Stimulated activated CD8-positive, alpha-beta memory T cell treated with anti-CD3 and anti-CD28 coated beads, Interleukin-15, amount 100 ng/mL, for 24 hours (primary cell): ENCODE measurements around the gene WAS.

Source experiments
- DNase-seq: peaks from one replicate; pipeline ENCODE4 v3.0.0-alpha.2; 2020; ENCODE audit warnings: low read depth

WAS gene

GRCh38 chrX:48711929-48712505 is 28.4 kb downstream of the WAS start:
- DNase-seq, result no peak

DNA sequence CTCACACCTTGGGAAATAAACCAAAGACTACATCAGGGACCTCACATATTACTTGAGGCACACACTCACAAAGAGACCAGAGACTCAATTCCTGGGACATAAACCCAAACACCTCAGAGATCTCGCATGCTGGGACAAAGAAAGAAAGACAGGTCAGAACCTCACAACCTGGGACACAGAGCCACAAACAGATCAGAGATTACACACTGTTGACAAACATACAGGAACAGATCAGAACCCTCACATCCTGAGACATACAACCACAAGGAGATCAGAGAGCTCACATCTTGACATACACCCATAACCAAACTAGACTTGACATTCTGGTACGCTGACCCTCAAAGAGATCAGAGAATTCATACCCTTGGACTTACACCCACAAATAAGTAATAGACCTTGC is 30.2 kb downstream of the WAS start:
- DNase-seq, result no peak

GRCh38 chrX:48714573-48714972 is 31.0 kb downstream of the WAS start:
- no peak for DNase-seq

DNA sequence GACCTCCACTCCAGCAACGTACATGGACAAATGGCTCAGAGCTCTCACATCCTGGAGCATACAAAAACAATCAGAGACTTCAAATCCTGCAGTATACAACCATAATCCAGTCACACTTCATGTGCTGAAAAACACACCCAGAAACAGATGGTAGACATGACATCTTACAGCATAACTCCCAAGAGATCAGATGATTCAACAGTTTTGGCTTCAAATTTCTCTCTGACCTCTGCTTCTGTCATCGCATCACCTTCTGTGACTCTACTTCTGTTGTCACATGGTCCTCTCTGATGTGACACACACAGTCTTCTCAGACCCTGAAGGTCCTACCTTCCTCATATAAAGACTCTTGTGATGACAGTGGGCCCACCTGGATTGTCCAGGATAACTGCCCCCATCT is 31.5 kb downstream of the WAS start:
- DNase-seq, result no peak

DNA sequence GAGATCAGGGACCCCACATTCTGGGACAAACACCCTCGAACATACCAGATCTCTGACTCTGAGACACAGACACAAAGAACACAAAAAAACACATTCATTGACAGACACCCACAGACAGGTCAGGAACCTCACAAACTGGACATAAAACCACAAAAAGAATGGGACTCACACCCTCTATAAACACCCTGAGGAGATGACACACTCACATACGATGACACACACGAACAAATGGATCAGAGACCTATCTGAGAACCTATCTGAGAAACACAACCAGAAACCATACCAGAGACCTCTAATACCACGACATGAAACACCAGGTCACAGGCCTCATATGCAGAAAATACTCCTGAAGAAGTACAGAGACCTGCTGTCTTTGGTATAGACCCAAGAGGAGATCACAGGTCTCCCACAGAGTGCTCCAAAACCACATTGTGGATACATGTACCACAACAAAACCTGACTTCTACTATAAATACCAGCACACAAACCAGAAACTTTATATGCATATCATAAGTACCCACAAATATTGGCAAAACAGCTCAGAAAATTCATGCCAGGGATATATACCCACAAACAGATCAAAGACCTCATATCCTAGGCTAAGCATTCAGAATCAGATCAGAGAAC is 32.4 kb downstream of the WAS start:
- no peak for DNase-seq

DNA sequence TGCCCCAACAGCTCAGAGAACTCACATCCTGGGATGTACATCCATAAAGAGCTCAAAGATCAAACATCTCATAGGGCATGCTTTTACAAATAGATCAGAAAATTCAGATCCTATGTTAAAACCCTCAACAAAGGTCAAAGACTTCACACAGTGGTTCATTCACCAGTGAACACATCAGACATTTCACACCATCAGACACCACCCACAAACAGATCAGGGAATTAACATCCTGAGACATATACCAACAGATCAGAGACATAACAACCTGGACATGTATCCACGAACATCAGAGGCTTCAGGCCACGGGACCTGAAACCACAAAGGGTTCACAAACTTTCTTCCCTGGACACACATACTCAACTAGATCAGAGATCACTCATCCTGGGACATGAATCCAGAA is 36.4 kb downstream of the WAS start:
- DNase-seq, result no peak

DNA sequence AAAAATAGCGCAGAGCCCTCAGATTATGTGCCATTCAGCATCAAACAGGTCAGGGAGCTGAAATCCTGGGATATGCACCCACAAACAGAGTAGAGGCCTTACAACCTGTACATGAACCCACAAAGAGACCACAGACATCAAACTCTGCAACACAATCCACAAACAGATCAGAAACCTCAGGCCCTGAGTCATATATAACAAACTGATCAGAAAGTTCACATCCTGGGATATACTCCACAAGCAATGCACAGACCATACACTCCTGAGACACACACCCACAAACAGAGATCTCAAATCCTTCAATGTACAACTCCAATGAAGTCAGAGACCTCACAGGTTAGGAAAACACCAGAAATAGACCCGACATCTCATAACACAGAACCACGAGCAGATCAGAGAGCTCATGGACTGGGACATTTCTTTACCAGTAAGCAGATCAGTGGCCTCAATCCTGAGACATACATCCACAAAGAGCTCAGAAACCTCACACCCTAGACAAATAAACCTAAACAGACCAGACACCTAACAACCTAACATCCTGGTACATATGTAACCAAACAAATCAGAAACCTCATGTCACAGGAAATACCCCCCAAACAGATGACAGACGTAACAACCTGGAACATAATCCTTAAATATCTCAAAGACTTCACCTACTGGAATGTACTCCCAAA is 37.1 kb downstream of the WAS start:
- no peak for DNase-seq

- DNase-seq, result no peak
These were observed 38.3 kb downstream of the WAS start for GRCh38 chrX:48721916-48722315.

GRCh38 chrX:48726596-48726995 is 43.0 kb downstream of the WAS start:
- no peak for DNase-seq

- DNase-seq, result no peak
These were observed 45.1 kb downstream of the WAS start for GRCh38 chrX:48728653-48729052.

- no peak for DNase-seq
These were observed 52.7 kb downstream of the WAS start for GRCh38 chrX:48736303-48736702.

DNA sequence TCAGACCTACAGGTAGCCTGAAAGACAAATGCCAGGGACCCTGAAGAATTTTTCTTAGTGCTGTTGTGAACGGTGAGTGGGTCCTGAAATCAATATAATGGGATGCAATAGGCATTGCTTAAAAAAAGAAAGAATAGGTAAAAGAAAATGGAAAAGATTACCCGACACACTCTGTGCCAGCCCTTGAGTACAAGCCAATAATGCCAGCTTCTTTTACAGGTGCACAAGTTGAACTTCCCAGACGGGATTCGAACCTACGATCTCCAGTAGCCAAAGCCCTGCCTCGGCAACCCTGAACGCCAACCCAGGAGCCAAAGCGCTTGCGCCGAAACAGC is 53.2 kb downstream of the WAS start:
- DNase-seq, result no peak

DNA sequence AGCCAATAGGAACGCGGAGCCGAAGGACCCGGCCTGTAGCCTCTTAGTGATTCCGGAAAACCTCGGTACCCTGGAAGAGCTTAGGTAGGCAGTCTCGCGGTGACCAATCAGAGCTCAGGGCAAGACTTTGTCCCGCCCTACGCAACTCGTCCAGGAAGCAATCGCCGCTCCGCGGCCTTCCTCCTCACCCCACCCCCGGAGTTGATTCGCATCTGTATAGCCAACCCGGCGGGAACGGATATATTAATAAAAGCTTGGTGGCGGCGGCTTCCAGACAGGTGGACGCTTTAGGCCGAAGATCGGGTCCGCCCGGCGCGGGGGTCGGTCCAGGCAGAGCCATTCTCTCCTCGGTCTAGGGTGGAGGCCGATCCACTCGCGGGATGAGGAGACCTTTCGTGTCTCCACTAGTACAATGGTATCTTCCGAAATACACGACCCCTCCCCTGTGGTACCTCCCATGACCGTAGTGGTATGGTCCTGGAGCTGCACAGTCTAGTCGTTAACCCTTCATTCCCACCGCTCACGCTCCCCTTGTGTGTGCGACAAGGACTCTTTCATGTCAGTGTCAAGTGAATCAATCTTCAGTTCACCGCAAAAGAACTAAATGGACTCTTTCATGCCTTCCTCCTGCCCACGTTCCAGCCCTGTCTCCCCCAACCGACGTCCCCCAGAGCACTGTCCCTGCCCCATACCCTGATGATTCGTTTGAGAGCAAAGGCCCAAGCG is 53.8 kb downstream of the WAS start:
- DNase-seq, result peak; percentile 52

GRCh38 chrX:48737940-48738339 is 54.3 kb downstream of the WAS start:
- DNase-seq, result no peak
